ENCODE data around the gene PYGO2.

The PYGO2 gene

GRCh38 chr1:154956544-154956941, 5.0 kb downstream of the PYGO2 start:
- Histone ChIP-seq H2AFZ (ENCODE audit: low read length) (no peak overlapping the region), H3K4me3 (ENCODE audit: low read length, poor library complexity, severe bottlenecking) (peak overlapping the region; percentile 86), H3K9me3 (ENCODE audit: insufficient read depth, low read depth, low read length) (no peaks in the 10 kb centered on the region), H3K9me2 (replicated peaks; ENCODE audit: low read depth, low read length) (no peaks in the 10 kb centered on the region), H3K4me1 (ENCODE audit: insufficient read depth, low read length, poor library complexity, severe bottlenecking) (peaks cover 67% of the 10 kb centered on the region), H3F3A (ENCODE audit: low read depth) (peaks cover 10% of the 10 kb centered on the region; the same call in 1 of the 2 replicates), H3K36me3 (ENCODE audit: insufficient read depth, low read length) (no peaks in the 10 kb centered on the region; the same call in 1 of the 2 replicates), H3K4me2 (ENCODE audit: low read depth, low read length, poor library complexity, severe bottlenecking) (peak overlapping the region; percentile 86), H3K27me3 (ENCODE audit: insufficient read depth, low read length, poor library complexity, severe bottlenecking) (no peaks in the 10 kb centered on the region), H3K9ac (ENCODE audit: low read depth, low read length, poor library complexity, severe bottlenecking) (peak overlapping the region; percentile 84), H3K79me2 (ENCODE audit: insufficient read depth, low read length) (peaks cover 85% of the 10 kb centered on the region), H4K20me1 (ENCODE audit: insufficient read depth, low read length, poor library complexity, severe bottlenecking) (peaks cover 24% of the 10 kb centered on the region)
- no peak for TF ChIP-seq CTCF (conservative IDR thresholded peaks at IDR 0.05; ENCODE audit: low read length)
- TF ChIP-seq EZH2phosphoT487 (IDR thresholded peaks at IDR 0.05; ENCODE audit: borderline replicate concordance) = no peak

- no peaks in the 10 kb centered on the region for H3K9me2 ChIP-seq (replicated peaks; ENCODE audit: low read depth, low read length)
These were observed 5.7 kb downstream of the PYGO2 start, which contains the start of gene PBXIP1 for GRCh38 chr1:154955718-154956543. TSS of gene PBXIP1 (minus strand) at chr1:154956099. CDS start at chr1:154953721, 2,378 bp downstream.

More at GRCh38 chr1:154955718-154956543, 5.7 kb downstream of the PYGO2 start, which contains the start of gene PBXIP1:
- 0 out of 2 replicates have a peak within 1 kb of the TSS, but pooled peaks have one; percentile 19 for H2AFZ ChIP-seq (ENCODE audit: low read length)
- peak within 1 kb of the TSS; percentile 86 for H3K4me2 ChIP-seq (ENCODE audit: low read depth, low read length, poor library complexity, severe bottlenecking)
- peak within 1 kb of the TSS; percentile 84 for H3K9ac ChIP-seq (ENCODE audit: low read depth, low read length, poor library complexity, severe bottlenecking)
- H3K4me1 ChIP-seq (ENCODE audit: insufficient read depth, low read length, poor library complexity, severe bottlenecking) = peaks cover 73% of the 10 kb centered on the region
- H4K20me1 ChIP-seq (ENCODE audit: insufficient read depth, low read length, poor library complexity, severe bottlenecking) = peaks cover 25% of the 10 kb centered on the region
- H3F3A ChIP-seq (ENCODE audit: low read depth) = peaks cover 10% of the 10 kb centered on the region; the same call in 1 of the 2 replicates
- peak within 1 kb of the TSS; percentile 86 for H3K4me3 ChIP-seq (ENCODE audit: low read length, poor library complexity, severe bottlenecking)
- peaks cover 3% of the 10 kb centered on the region; the same call in 1 of the 2 replicates for H3K36me3 ChIP-seq (ENCODE audit: insufficient read depth, low read length)
- H3K9me3 ChIP-seq (ENCODE audit: insufficient read depth, low read depth, low read length) = no peaks in the 10 kb centered on the region
- H3K27me3 ChIP-seq (ENCODE audit: insufficient read depth, low read length, poor library complexity, severe bottlenecking) = no peaks in the 10 kb centered on the region
- TF ChIP-seq EZH2phosphoT487 (IDR thresholded peaks at IDR 0.05; ENCODE audit: borderline replicate concordance) (no peak), CTCF (conservative IDR thresholded peaks at IDR 0.05; ENCODE audit: low read length) (peak; percentile 56)
- peaks cover 88% of the 10 kb centered on the region for H3K79me2 ChIP-seq (ENCODE audit: insufficient read depth, low read length)
